Heart left ventricle (tissue), 13 donors: ENCODE measurements around the gene INPP4B.

Experiments
- CTCF ChIP-seq, 12 donors: fragments of 200-600 bp; sonication (generic) in 4 of 12; IDR thresholded peaks; one replicate each; pipeline versions ENCODE4 v1.5.0 to v1.8.0; 2018 to 2022; ENCODE audit warnings: antibody characterized with exemption in 12 of 12, mild to moderate bottlenecking in 5 of 12
- POLR2A ChIP-seq, 2 donors: fragments of 450-650 bp; IDR thresholded peaks; one replicate each; pipeline ENCODE4 v1.6.1; 2017; ENCODE audit warnings: antibody characterized with exemption in 2 of 2, mild to moderate bottlenecking in 2 of 2, moderate library complexity in 2 of 2
- donor health status: ischemic (EF 13 %, LVEDD 7.1; RV severe dilation, severe dysfunction).
- donor health status: DM: no; HTN: yes; CAD: no.
- donor health status: DM: no; HTN: no; CAD: no.
- donor health status: ischemic (EF 25% LVEDD 6.9; RV normal size, moderate dysfunction).
- donor health status: ischemic (EF 25% LVEDD 5.7; RV mildly dilated, moderate dysfunction).
- donor health status: ischemic (EF 35%, LVEDD 5.7; RV mildly dilated, moderate dysfunction).
- donor health status: nonischemic (EF 11% LVEDD 7.7; RV severe dilation, severe dysfunction).
- donor health status: DM: yes; HTN: yes; CAD: no.
- donor health status: PGD.
- donor health status: ischemic (EF 29% LVEDD 5.4; RV normal size, mild dysfunction).
- donor health status: nonischemic (EF 23%, LVEDD 6.1; RV moderate dilation, normal function).

DNA sequence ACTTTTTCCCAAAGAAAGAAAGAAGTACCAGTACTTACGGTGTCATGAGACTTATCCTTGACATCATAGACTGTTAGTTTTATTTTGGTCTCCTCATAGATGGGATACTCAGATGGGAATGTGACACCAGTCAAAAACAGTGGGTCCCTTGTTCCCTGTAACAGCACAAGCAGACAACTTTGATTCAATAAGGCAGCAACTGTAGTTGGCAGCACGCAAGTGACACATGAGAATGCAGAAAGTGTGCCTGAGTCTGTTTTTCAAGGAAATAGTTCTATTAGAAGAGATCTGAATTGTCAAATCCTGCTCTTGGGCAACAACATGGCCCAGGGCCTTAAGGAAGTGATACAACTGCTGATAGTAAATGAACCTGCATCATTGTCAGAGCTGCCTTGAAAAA is 443.2 kb downstream of the INPP4B start:
- no peak for TF ChIP-seq CTCF (IDR thresholded peaks at IDR 0.05)
- no peak for TF ChIP-seq POLR2A (IDR thresholded peaks at IDR 0.05)
